Activated CD8-positive, alpha-beta memory T cell treated with anti-CD3 and anti-CD28 coated beads for 1 hour (primary cell): Measurements from ENCODE around the gene GABBR2.
"Not testable (repeated sequence)": the region's sequence is repeated elsewhere in the genome, so short reads cannot be mapped to it uniquely, and the experiment has no call there.

Source experiments
- DNase-seq, 2 donors: peaks; one replicate each; pipeline ENCODE4 v3.0.0-alpha.2; 2020; ENCODE audit warnings: low read depth in 1 of 2; ENCODE audit errors: extremely low read depth in 1 of 2

GABBR2 gene

DNA sequence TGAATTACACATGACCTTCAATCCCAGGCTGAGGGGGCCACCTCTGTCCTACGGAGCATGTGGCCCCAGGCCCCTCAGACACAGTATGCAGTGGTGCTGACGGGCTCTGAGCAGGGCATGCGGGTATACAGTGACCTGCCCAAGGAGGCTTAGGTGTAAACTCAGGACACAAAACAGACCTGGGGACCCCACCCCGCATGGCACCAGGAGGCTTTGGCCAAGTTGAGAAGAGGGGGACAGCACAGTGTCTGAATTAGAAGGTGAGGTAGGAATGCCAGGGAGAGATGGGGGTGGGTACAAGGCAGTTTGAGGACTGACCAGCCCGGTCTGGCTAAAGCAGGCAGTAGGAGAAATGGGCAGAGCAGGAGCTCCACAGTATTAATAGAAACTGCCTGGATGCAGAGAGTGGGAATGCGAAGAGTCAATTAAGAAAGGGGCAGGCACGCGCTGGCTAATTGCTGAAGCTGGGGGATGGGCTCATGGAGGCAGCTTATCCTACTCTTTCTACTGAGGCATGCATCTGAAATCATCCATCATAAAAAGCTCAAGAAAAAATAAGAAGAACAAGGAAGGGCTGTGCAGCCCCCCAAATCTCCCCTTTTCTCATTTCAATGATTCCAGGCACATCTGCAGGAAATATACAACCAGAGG lies 109.0 kb downstream of the GABBR2 start:
- no peak for DNase-seq

- DNase-seq, result no peak
These were observed 109.9 kb downstream of the GABBR2 start for GRCh38 chr9:98598861-98599260.

DNA sequence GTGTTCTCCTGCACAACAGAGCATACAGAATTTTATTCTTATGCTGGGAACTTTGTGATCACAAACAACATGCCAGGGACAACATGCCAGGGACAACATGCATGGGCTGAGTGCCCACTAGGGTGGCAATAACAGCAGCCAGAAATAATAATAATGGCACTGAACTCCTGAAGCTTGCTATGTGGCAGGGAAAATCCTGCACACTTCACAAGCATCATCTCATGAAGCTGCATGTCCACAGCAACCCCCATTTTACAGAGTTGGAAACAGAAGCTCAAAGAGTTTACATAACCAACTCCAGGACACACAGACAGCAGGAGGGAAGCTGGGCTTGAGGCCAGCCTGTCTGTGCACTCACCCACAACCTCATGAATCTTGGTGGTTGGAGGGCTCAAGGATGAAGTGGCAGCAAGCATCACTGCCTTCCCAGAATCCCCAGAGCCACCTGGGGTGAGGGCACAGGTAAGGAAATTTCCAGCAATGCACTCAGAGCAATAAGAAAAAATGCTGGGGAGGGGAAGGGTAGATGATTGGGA lies 111.4 kb downstream of the GABBR2 start:
- DNase-seq, result no peak

GRCh38 chr9:98596486-98596885 lies 112.2 kb downstream of the GABBR2 start:
- DNase-seq, result no peak

GRCh38 chr9:98594546-98595160 lies 114.1 kb downstream of the GABBR2 start:
- DNase-seq, result no peak

DNA sequence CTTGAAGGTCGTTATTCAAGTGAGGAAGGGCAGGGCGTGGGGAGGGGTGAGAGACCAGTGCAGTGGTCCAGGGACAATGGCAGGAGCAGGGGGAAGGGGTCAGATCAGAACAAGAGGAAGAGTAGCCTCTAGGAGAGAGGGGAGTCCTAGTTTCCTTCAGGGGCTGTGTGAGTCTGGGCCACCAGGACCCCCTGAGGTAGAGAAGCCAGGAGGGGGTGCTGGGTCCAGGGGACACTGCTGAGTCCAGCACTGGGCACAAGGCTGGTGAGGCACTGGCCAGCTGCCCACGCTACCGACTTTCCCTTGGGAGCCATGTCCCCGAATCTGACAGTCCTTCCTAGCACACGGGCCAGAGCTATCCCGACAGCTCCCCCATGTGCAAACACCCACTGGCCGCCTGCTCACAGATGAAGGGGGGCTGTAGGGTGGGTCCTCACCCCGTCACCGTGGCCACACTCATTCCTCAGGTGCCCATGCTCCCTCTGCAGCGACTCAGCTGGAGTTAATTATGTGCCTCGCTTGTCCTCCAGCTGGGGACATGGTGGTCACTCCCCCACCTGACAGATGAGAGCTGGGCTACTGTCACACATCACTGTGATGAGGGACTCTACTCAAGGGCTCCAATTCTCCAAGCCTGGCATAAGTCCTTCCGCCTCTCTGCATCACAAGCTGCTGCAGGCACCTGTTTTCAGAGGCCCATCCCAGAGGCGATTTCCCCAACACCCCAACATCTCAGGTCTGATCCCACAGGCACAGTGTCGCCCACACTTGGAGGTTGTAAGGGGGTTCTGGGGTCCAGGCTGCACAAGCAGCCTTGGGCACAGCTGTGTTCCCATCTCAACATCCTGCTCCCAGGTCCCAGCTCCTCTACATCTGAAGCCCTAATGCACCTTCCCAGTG lies 115.1 kb downstream of the GABBR2 start:
- no peak for DNase-seq

DNA sequence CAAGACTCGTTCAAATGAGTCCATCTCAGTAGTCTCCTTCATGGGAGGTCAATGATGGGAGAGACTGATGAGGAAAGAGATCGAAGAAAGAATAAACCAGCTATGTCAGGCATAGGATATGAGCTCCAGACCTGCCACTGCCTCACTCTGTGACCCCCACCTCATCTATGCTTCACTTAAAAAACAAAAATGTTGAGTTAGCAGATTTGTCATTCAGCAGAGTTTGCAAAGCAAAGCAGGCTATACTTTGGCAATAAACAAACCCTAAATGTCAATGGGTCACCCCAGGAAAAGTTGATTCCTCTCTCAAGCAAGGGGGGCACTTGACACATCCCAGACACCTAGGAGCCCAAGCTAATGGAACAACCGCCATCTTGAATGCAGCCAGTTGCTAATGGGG lies 117.0 kb downstream of the GABBR2 start:
- DNase-seq, result no peak

GRCh38 chr9:98590101-98590500 lies 118.6 kb downstream of the GABBR2 start:
- no peak for DNase-seq

DNA sequence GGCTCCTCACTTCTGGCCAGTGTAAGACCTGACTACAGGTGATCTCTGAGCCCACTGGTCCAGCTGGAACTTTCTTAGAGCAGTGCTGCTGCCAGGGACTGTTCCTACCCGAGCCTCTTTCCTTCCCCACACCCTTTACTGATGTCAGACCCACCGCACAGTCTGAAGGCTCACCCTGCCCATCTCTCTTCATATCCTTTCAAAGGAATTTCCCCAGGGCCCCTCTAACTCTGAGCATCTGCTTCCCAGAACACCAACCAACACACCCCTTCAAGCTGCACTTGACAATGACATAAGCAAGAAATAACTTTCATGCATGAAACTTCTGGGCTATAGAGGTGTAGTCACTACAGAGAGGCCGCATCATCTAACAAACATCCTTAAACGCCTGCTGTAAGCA lies 119.6 kb downstream of the GABBR2 start:
- no peak for DNase-seq

DNA sequence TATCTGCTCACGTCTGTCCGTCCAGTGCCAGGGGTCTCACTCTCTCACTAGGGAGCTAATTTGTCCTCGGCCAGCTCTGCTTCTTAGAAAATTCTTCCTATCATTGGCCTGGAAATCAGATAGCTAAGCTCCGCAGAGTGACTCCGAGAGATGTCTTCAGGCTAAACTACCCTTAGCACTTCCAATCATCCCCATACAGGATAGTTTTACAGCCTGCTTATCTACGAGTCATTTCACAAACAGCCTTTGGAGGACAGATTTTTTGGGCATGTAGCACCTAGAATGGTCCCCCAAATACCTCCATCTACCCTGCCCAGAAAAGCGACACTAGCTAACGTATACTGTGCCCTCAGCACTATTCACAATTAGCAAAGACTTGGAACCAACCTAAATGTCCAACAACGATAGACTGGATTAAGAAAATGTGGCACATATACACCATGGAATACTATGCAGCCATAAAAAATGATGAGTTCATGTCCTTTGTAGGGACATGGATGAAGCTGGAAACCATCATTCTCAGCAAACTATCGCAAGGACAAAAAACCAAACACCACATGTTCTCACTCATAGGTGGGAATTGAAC lies 123.8 kb downstream of the GABBR2 start:
- not testable (repeated sequence) for DNase-seq

GRCh38 chr9:98584059-98584458 lies 124.7 kb downstream of the GABBR2 start:
- no peak for DNase-seq

- no peak for DNase-seq
These were observed 125.3 kb downstream of the GABBR2 start for GRCh38 chr9:98583417-98583816.

GRCh38 chr9:98580956-98581355 lies 127.8 kb downstream of the GABBR2 start:
- no peak for DNase-seq

- no peak for DNase-seq
These were observed 129.0 kb downstream of the GABBR2 start for GRCh38 chr9:98579700-98580099.

- DNase-seq, result no peak
These were observed 131.3 kb downstream of the GABBR2 start for GRCh38 chr9:98577446-98577845.

DNA sequence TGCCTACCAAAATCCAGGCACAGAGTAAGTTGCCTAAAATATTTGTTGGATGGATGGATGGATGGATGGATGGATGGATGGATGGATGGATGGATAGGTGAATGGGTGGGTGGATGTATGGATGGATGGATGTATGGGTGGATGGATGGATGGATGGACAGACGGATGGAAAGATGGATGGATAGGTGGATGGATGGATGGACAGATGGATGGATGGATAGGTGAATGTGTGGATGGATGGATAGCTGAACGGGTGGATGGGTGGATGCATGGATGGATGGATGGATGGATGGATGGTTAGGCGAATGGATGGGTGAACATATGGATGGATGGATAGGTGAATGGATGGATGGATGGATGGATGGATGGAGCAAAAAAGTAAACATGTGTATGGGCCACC lies 131.9 kb downstream of the GABBR2 start:
- no peak for DNase-seq

DNA sequence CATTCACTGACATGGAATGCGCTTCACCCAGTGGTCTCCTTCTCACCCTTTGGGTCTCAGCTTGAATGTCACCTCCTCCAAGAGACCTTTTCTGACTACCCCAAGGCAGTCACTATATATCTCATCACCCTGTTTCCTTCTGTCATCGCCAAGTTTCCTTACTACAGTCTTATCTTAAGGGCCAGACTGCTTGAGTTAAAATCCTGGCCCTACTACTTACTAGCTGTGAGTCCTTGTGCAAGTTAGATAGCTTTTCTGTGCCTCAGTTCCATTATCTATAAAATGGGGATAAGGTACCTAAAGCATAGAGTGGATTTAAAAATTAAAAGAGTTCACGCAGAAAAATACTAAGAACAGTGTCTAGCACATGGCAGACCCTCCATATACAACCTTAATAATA lies 132.4 kb downstream of the GABBR2 start:
- no peak for DNase-seq

DNA sequence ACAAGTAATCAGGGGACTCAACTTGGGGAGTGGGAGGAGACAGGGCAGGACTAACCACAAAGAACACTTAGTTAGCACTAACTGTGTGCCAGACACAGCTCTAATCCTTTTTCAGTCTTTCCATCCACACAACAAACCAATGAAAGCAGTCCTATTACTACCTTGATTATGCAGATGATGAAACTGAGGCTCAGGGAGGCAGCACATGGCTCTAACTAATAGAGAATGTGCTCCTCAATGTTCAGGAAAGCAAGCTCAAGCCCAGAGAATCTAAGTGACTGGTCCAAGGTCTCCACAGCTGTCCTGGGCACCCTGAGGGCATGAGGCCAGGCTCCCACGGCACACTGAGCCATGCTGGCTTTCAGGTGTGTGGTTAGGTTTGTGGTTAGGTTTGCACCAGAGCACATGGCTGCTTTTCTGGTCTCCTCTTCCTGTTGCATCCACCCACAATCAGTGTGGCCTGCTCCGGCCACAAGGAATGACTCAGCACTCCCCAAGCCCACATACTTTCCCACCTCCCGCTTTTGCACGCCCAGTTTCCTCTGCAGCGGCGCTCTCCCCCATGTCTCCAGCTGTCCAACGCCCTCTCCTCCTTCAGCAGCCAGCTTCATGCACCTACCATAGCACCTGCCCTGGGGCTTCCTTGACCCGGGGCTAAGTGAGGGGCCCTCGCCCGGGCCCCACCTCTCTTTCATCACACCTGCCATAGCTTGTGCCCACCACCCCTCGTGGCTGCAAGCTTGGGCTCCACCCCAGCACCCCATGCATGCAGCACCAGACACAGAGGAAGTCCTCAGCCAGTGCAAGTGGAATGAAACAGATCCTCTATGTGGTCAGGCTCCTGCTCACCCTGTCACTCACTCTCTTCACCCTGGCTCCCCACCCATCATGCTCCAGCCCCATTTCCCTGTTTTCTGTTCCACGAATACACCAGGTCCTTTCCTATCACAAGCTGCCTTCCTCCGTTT lies 133.1 kb downstream of the GABBR2 start:
- no peak for DNase-seq

GRCh38 chr9:98573749-98574278 lies 134.9 kb downstream of the GABBR2 start:
- DNase-seq, result no peak

DNA sequence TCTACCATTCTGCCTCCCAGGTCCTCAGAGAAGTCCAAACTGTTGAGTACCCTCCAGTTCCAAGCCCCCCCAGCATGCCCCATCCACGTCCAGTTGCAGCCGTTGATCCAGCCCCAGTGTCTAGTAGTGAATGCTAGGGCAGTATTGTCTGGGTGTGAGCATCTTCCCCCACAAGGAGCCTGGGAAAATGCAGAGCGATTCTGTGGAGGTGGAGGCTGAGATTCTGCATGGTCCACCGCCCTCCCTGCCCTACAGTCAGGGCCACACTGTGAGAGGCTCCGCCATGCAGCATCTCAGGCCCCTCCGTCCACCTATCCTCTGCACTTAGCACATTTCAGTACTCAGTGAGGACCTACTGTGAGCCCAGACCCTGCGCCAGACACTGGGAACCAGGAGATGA lies 135.9 kb downstream of the GABBR2 start:
- DNase-seq, result no peak
